Measurements from ENCODE around the gene PFN4. TPM values are rescaled to one million over a fixed set of nuclear protein-coding genes. Genes with fewer than 3 reads are reported as not detected.

PFN4 gene
- total RNA-seq, 1 donor: 0.45 TPM

GRCh38 chr2:24082787-24083566 is 40.2 kb downstream of the PFN4 start:
- peak overlapping the region; percentile 82 for H3K4me3 ChIP-seq (ENCODE audit: low read depth, low read length)
- no peak for DNase-seq (ENCODE audit: low read depth)
- no peak for TF ChIP-seq CTCF (IDR thresholded peaks at IDR 0.05; ENCODE audit: insufficient read depth, low read length)

DNA sequence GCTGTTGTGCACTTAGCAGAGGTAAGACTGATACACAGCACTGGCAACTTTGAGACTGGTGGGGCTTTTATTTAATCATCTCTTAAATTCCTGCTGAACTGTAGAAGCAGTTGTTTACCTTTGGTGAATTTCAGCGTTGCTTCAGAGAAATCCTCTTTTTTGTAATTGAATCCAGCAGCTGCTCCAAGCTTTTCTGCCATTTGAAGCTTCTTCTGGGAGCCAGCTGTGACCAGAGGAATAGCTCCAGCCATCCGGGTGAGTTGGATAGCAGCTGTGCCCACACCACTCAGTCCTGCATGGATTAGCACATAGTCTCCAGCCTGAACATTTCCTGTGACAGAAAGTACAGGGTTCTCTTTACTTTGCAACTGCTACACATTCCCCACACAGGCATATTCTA is 42.4 kb downstream of the PFN4 start:
- DNase-seq (ENCODE audit: low read depth): no peak
- no peak overlapping the region for H3K4me3 ChIP-seq (ENCODE audit: low read depth, low read length)
- no peak for TF ChIP-seq CTCF (IDR thresholded peaks at IDR 0.05; ENCODE audit: insufficient read depth, low read length)

- no peak for TF ChIP-seq CTCF (IDR thresholded peaks at IDR 0.05; ENCODE audit: insufficient read depth, low read length)
- H3K4me3 ChIP-seq (ENCODE audit: low read depth, low read length): peak overlapping the region; percentile 99
- DNase-seq (ENCODE audit: low read depth): no peak
These were observed 45.3 kb downstream of the PFN4 start for GRCh38 chr2:24077879-24078278.

- peak overlapping the region; percentile 99 for H3K4me3 ChIP-seq (ENCODE audit: low read depth, low read length)
- no peak for TF ChIP-seq CTCF (IDR thresholded peaks at IDR 0.05; ENCODE audit: insufficient read depth, low read length)
- peak; percentile 12 for DNase-seq (ENCODE audit: low read depth)
These were observed 45.6 kb downstream of the PFN4 start for GRCh38 chr2:24077535-24077877.

GRCh38 chr2:24076849-24077534 is 46.1 kb downstream of the PFN4 start:
- DNase-seq (ENCODE audit: low read depth): peak; percentile 15
- H3K4me3 ChIP-seq (ENCODE audit: low read depth, low read length): peak overlapping the region; percentile 99
- TF ChIP-seq CTCF (IDR thresholded peaks at IDR 0.05; ENCODE audit: insufficient read depth, low read length): no peak

DNA sequence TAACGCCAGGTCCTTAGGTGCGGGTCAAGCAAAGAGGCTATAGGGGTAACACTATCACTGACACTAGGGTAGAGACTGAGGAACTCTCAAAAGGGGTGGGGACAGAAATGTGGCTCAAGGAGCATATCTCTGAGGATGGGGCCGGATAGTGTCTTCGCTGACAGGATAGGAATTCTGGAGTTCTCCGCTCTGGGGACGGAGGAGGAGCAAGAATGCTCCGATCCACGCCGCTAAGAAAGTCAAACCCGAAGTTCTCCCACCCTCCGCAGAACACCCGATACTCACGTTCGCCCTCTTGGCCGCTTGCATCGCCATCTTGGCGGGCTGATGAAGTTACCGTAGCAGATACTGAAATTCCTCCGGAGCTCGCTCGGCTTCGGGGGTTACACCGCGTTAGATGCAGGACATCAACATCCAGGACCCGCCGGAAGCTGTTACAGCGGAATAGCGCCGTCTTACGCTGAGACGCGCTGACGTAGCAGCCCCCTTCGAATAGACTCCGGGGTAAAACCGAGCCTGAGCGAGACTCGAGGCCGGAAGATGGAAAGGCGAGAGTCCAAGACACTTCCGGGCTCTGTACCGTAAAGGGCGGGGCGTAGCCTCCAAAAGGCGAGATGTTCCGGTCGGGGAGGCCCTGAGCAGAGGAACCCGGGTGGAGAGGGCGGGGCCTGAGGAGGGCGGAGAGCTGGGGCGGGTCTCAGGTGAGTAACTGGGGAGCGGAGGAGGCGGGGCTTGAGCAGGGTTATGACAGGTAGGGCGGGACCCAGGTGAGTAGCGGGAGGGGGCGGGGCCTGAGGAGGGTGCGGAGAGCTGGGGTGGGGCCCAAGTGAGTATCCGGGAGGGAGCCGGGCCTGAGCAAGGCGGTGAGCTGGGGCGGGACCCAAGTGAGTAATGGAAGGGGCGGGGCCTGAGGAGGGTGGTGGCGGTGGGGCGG is 47.0 kb downstream of the PFN4 start, which contains the start of gene SF3B6:
SF3B6 (minus strand) TSS at position 412 of the 934 bp plus-strand sequence; CDS start at position 315, 97 bp downstream.
- peak within 1 kb of the TSS; percentile 99 for H3K4me3 ChIP-seq (ENCODE audit: low read depth, low read length)
- no peak for TF ChIP-seq CTCF (IDR thresholded peaks at IDR 0.05; ENCODE audit: insufficient read depth, low read length)
- peak; percentile 98 for DNase-seq (ENCODE audit: low read depth)
